ENCODE results near the gene NKX6-2.

NKX6-2 gene

GRCh38 chr10:132761395-132762060, 24.4 kb downstream of the NKX6-2 start:
- H3K4me3 ChIP-seq (ENCODE audit: low read depth, low read length) = no peak overlapping the region
- TF ChIP-seq CTCF (IDR thresholded peaks at IDR 0.05; ENCODE audit: insufficient read depth, low read length, missing control alignments) = no peak
- DNase-seq (ENCODE audit: low read depth, low spot score) = no peak
- ChIA-PET CTCF (interaction anchor here (0.9 to 1.4 kb wide), 2 partner anchors 14 to 107 kb away, joined by 3 read pairs; no protein-coding TSS in a partner anchor), POLR2A (no interaction called here)

GRCh38 chr10:132758865-132759264, 27.1 kb downstream of the NKX6-2 start:
- DNase-seq (ENCODE audit: low read depth, low spot score) = no peak
- POLR2A ChIA-PET = no interaction called here
- CTCF ChIA-PET = no interaction called here
- H3K4me3 ChIP-seq (ENCODE audit: low read depth, low read length) = no peak overlapping the region
- TF ChIP-seq CTCF (IDR thresholded peaks at IDR 0.05; ENCODE audit: insufficient read depth, low read length, missing control alignments) = no peak

- DNase-seq (ENCODE audit: low read depth, low spot score) = no peak
- POLR2A ChIA-PET = no interaction called here
- no peak overlapping the region for H3K4me3 ChIP-seq (ENCODE audit: low read depth, low read length)
- TF ChIP-seq CTCF (IDR thresholded peaks at IDR 0.05; ENCODE audit: insufficient read depth, low read length, missing control alignments) = no peak
- CTCF ChIA-PET = no interaction called here
These were observed 28.8 kb downstream of the NKX6-2 start for GRCh38 chr10:132757171-132757570.

- no peak for DNase-seq (ENCODE audit: low read depth, low spot score)
- no peak overlapping the region for H3K4me3 ChIP-seq (ENCODE audit: low read depth, low read length)
- CTCF ChIA-PET = no interaction called here
- POLR2A ChIA-PET = no interaction called here
- TF ChIP-seq CTCF (IDR thresholded peaks at IDR 0.05; ENCODE audit: insufficient read depth, low read length, missing control alignments) = no peak
These were observed 29.4 kb downstream of the NKX6-2 start for GRCh38 chr10:132756591-132756990.

- ChIA-PET CTCF (no interaction called here), POLR2A (no interaction called here)
- no peak for TF ChIP-seq CTCF (IDR thresholded peaks at IDR 0.05; ENCODE audit: insufficient read depth, low read length, missing control alignments)
- DNase-seq (ENCODE audit: low read depth, low spot score) = no peak
- no peak overlapping the region for H3K4me3 ChIP-seq (ENCODE audit: low read depth, low read length)
These were observed 30.7 kb downstream of the NKX6-2 start for GRCh38 chr10:132755166-132755711.

- DNase-seq (ENCODE audit: low read depth, low spot score) = no peak
- TF ChIP-seq CTCF (IDR thresholded peaks at IDR 0.05; ENCODE audit: insufficient read depth, low read length, missing control alignments) = no peak
- ChIA-PET POLR2A (no interaction called here), CTCF (no interaction called here)
- no peak overlapping the region for H3K4me3 ChIP-seq (ENCODE audit: low read depth, low read length)
These were observed 31.9 kb downstream of the NKX6-2 start for GRCh38 chr10:132754071-132754470.

Measured in AG04449 (cell line).